ENCODE measurements around the gene PRR19.
A peak's percentile ranks its signal among the peaks of the same experiment; 100 is the strongest.

PRR19 gene

DNA sequence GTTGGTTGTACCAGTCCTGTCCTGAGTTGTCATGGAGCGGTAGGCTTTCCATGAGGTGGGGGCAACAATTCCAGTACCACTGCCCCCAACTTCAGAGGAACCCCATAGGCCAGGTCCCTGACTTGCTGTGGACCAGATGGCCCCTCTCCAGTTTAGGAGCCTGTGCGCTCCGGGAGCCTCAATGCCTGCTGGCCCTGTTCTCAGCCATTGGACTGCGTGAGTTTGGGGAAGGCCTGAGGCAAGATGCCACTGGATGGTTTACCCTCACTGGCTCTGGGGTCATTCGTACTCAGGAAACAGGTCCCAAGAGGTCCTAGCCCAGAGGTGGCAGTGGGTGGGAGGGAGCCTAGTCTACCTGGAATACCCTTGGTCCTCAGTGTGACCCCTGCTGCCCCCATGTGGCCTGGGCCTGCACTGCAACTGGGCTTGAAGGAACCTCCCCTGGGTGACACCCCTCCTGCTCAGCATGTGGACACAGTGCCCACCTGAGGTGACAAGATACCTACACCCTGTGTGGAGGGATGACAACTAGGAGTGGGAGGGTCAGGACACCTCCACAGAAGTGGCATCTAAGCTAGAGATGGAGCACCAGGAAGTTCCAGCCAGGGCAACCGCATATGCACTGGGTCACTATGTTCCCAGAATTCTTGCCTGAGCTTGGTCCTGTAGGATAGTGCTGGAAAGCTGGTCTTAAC is 6.0 kb upstream of the PRR19 start:
- DNase-seq (ENCODE audit: low read depth), result peak; percentile 84

DNA sequence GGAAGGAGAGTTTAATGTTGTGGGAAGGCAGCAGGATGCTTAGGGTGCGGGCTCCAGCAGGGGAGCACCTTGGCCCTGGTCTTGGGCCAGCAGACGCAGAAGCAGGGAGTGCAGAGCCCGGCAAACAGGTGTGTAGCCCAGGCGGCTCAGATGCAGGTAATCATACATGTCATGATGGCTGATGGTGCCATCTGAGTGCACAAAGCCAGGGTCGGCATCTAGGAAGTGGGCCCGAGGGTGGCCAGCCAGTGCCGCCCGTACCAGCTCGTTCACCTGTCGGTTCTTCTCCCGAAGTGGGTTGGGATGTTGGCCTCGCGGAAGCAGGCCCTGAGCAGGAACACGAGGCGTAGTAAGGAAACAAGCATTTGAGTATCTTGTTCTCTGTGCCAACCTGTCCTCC is 4.9 kb upstream of the PRR19 start:
- DNase-seq (ENCODE audit: low read depth), result no peak

DNA sequence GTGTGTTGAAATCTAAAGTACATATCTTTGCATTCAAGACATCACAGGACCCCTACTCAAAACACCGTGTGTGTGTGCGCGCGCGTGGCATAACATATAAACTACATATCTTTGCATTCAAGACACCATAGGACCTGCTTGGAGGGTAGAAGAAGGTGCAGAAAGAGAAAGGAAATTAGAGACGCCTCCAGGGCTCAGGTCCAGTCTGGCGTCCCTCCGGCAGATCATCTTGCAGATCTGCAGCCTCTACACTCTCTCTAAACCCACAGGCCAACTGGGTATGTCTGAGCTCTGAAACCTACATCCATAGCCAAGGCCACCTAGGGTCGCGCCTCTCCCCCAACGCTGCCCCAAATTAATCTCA is 1.2 kb downstream of the PRR19 start:
- DNase-seq (ENCODE audit: low read depth), result no peak

DNA sequence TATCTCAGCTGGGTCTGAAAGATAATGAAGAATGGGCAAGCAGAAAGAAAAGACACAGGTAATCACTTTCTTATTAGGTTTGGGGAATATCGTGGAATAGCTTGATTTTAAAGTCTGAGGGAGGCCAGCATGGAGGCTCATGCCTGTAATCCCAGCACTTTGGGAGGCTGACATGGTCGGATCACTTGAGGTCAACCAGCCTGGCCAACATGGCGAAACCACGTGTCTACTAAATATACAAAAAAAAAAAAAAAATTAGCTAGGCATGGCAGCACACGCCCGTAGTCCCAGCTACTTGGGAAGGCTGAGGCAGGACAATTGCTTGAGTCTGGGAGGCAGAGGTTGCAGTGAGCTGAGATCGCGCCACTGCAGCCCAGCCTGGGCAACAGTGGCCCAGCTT is 1.9 kb downstream of the PRR19 start:
- DNase-seq (ENCODE audit: low read depth), result no peak

DNA sequence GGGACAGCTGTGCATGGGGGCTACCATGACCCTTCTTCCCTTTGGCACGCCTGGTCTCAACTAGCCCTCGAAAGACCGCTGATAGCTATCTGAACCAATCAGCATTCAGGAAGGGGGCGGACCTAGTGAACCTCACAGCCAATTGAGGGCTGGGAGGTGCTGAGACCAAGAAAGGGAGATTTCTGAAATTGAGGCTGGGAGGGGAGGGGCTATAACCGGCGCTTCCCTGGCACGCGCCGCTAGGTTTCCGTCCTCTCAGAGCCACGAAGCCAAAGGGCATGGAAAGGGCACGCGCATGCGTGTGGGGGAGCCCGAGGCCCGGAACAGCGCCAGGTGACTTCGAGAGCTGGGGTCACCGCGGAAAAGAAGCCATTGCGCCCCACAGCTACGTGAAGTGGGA is 4.7 kb downstream of the PRR19 start:
- no peak for DNase-seq (ENCODE audit: low read depth)

DNA sequence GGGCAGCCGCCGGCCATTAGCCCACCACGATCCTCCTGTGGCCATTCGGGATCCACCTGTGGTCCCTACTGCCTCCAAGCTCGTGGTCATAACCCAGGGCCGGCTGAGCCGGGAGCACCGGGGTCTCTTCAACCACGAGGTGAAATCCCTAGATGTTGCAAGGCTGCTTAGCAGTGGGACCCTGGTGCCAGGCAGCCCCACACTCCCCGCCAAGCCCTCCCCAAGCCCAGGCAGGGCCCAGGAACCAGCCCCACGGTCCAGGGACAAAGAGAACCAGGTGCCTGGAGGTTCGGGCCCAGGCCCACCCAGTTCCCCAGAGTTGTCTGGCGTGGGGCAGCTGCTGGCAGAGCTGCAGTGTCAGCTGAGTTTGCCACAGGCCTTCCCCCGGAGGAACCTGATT is 7.8 kb downstream of the PRR19 start:
- DNase-seq (ENCODE audit: low read depth), result no peak

DNA sequence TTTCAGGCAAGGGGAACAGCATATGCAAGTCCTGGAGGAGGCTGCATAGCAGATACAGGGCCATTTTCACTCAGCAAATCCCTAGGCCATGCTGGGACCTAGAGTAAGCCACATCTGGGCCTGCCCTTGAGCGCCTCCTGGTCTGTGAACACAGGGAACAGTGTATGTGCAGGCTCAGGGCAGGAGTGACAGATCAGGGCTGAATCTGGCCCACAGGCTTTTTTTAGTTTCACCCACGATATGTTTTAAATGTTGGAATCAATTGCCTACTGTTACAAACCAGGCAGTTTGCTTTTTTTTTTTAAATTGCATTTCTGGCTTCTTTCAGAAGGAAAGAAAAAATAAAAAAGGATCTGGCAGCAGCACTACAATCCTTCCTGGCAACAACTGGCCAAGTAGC is 9.7 kb downstream of the PRR19 start:
- no peak for DNase-seq (ENCODE audit: low read depth)

DNA sequence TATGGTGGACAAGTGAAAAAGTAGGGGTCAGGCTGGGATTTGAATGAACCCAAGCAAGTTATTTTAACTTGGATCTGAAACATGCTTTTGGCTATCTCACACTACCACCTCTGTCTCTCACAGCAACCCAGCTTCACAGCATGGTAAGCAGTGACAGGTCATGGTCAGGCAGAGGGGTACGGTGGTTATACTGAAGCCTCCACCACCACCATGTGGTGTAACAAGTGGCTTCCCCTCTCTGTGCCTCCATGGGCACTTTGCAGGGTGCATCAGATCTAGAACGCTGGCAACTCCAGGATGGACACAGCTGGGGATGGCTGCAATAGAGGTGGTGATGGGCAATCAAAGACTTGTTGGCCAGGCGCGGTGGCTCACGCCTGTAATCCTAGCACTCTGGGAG is 10.4 kb downstream of the PRR19 start:
- DNase-seq (ENCODE audit: low read depth), result no peak

DNA sequence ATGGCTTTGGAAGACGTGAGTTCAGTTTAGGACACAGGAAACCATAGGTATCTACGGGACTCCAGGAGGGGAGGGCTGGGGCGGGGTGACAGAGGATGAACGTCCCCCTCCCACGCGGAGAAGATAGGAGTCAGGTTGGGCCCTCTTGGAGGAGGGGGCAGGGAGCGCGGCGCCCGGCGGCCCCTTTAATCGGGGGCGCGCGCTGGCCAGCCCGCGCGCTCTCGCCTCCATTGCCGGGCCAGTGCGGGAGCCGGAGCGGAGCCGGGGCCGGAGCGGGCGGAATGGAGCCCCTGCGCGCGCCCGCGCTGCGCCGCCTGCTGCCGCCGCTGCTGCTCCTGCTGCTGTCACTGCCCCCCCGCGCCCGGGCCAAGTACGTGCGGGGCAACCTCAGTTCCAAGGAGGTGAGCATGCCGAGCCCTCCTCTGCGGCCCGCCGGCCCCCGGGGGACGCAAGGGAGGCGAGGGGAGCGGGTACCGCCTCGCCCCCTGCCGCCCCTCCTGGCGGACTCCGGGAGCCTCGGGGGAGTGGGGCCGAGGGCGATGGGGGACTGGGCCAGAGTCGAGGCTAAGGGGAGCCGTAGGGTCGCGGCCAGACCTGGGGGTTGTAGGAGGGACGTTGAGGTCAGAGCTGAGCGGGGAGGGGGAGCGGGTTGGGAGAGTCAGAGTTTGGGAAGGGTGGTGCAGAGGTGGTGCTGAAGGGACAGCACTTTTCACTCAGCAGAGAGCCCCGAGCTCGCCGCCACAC is 11.3 kb downstream of the PRR19 start, which contains the start of gene TMEM145:
TSS of gene TMEM145 (plus strand) at position 214 of the 744 bp plus-strand sequence. CDS start at position 282, 68 bp downstream.
- peak; percentile 57 for DNase-seq (ENCODE audit: low read depth)

DNA sequence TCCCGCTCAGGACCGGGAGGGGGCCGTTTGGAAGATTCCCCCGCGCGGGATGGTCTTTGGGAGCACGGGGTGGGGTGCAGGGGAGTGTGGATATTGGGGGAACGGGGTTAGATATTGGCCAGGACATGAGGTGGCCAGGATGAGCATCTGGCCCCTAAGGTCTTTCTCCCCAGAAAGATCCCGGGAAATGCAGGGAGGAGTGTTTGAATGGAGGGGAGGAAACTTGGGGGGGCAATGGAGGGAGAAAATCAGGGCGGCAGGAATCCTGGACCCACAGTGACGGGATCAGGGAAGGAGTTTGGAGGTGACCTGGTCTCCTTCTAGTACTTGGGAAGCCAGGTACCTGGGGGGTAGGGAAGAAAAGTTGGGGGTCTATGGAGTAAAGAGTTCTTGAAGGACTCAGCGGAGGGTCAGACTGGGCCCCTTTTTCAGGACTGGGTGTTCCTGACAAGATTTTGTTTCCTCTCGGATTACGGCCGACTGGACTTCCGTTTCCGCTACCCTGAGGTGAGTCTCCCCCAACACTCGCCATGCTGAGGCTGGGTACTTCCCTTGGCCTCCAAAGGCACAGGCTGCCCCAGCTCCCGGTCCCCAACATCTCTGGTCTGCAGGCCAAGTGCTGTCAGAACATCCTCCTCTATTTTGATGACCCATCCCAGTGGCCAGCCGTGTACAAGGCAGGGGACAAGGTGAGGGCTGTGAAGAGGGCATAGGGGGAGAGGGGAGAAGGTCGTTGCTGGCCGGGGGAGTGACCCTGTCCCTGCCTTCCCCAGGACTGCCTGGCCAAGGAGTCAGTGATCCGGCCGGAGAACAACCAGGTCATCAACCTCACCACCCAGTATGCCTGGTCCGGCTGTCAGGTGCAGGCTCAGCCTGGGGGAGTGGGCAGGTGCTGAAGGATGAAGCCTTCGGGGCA is 12.2 kb downstream of the PRR19 start:
- DNase-seq (ENCODE audit: low read depth), result no peak

DNA sequence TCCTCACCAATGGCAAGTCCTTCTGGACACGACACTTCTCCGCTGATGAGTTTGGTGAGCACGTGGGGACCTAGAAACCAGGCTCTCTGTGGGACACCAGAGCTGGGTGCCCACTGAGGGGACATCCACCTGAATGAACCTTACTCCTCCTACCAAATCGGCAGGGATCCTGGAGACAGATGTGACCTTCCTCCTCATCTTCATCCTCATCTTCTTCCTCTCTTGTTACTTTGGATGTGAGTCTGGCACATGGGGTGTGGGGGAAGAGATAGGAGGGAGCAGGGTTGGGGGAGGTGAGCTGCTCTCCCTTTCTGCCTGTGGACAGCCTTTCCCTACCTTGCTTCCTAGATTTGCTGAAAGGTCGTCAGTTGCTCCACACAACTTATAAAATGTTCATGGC is 13.1 kb downstream of the PRR19 start:
- no peak for DNase-seq (ENCODE audit: low read depth)

DNA sequence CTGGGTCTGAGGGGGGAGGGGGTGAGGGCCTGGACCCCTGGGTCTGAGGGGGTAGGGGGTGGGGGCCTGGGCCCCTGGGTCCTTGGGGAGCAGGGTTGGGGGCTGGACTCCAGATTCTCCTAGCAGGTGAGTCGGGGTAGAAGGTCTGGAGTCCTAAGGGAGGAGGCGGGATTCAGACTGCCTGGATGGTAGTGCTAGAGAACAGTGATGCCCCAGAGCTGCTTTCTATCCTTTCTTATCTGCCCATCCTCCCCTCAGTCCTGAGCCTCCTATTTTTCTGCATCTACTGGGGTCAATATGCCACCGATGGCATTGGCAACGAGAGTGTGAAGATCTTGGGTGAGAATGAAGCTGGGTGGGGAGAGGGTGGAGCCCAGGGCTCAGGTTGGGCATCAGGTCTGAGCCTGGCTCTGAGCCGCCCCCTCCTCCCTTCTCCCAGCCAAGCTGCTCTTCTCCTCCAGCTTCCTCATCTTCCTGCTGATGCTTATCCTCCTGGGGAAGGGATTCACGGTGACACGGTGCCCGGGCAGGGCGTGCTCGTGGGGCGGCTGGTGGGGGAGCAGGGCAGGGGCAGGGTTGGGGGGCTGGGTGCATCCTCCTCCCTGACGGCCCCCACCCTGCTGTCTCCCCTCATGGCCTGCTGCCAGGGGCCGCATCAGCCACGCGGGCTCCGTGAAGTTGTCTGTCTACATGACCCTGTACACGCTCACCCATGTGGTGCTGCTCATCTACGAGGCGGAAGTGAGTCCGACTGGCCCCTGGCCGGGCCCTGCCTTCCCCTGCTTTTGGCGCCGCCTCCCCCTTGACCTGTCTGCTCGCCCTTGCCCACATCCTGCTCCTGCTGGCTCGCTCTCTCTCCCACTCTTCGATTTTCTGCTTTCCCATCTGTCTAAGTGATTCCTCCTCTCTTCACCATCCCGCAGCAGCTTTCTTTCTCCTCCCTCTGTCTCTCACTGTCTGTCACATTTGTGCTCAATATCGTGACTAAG is 14.6 kb downstream of the PRR19 start:
- no peak for DNase-seq (ENCODE audit: low read depth)

DNA sequence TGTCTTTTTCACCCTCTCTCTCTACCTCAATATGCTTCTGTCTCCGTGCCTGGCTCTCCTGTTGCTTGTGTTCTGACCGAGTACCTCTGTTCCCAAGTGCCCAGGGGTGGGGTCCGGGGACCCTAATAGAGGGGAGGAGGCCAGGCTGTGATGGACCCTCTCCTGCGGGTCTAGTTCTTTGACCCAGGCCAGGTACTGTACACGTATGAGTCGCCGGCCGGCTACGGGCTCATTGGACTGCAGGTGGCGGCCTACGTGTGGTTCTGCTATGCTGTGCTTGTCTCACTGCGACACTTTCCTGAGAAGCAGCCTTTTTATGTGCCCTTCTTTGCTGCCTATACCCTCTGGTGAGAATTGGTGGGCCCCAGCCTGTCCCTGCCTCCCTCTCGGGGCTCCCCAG is 15.6 kb downstream of the PRR19 start:
- DNase-seq (ENCODE audit: low read depth), result no peak

DNA sequence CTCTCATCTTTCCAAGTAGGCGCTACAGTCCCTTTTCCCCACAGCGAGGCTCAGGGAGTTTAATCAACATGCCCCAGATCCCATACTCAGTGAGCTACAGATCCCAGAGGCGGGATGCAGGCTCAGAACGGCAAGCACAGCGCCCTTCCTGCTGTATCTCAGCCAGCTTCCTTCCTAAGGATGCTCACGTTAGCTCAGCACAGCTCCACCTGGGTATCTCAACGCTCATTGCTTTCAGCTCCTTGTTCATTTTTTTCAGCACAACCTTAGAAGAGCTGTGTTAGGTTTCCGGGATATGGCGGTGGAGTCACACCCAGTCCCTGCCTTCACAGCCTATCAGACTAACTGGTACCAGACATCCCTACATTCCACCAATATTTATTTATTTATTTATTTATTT is 20.4 kb downstream of the PRR19 start:
- DNase-seq (ENCODE audit: low read depth), result no peak

DNA sequence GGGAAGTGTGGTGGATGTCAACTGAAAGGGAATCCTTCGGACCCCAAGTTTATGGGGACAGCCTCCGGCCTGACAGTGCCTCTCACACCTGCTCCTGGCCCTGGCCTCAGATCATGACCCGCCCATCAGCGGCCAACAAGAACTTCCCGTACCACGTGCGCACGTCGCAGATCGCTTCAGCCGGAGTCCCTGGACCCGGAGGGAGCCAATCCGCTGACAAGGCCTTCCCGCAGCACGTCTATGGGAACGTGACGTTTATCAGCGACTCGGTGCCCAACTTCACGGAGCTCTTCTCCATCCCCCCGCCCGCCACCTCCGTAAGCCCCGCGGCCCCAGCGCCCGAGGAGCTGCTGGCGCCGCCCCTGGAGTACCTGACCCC is 21.5 kb downstream of the PRR19 start:
- DNase-seq (ENCODE audit: low read depth), result no peak

DNA sequence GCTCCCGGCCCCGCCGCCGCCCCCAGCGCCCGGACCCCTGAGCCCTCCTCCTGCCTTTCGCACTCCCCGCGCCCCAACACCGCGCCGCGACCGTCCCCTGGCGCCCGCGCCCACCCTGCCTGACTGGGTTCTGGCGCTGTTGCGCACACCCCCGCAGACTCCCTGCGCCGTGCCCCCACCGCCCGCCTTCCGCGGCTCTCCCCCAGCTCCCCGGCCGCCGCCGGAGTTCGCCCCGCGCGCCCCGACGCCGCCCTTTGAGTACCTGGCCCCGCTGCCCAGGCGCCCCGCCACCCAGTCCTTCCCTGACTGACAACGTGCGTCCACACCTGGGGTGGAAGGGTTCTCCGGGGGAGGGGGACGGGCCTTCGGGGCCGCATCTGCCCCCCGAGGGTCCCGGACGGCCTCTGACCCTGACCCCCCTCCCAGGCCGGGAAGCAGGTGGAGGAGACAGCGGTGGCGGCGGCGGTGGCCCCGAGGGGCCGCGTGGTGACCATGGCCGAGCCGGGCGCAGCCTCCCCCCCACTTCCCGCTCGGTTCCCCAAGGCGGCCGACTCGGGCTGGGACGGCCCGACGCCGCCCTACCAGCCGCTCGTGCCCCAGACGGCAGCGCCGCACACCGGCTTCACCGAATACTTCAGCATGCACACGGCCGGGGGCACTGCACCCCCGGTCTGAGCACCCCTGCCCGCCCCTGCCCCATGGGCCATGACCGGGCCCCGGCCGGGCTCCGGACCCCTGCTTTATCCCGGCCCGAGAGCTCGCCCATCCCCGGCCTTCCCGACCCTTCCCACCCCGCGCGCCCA is 22.1 kb downstream of the PRR19 start:
- no peak for DNase-seq (ENCODE audit: low read depth)

DNA sequence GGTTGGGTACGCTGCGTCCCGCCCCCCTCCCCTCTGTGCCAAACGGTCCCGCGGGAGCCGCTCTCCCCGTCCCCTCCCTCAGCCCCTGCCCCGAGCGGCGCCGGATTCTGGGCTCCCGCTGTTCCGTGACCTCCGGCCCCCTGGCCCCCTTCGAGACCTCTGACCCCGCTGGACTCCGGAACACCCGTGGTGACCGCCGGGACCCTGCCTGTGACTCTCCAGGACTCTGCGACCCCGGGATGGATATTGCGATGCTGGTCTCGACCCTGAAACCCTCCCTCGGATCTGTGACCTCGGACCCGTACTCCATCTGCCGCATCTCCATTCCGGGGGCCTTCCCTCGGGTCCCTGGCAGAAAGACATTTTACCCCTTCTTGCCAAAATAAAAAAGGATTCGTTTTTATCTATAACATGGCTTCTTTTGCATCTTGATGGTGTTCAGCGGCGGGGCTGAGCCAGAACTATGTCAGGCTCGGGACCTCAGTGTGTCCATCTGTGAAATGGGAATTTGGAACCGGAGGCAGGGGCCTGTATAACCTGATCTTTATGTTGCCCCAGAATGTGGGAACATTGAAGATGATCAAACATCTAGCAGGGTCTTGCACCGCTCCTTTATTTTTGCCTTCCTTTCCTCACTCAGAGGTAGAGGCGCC is 22.8 kb downstream of the PRR19 start:
- DNase-seq (ENCODE audit: low read depth), result no peak

DNA sequence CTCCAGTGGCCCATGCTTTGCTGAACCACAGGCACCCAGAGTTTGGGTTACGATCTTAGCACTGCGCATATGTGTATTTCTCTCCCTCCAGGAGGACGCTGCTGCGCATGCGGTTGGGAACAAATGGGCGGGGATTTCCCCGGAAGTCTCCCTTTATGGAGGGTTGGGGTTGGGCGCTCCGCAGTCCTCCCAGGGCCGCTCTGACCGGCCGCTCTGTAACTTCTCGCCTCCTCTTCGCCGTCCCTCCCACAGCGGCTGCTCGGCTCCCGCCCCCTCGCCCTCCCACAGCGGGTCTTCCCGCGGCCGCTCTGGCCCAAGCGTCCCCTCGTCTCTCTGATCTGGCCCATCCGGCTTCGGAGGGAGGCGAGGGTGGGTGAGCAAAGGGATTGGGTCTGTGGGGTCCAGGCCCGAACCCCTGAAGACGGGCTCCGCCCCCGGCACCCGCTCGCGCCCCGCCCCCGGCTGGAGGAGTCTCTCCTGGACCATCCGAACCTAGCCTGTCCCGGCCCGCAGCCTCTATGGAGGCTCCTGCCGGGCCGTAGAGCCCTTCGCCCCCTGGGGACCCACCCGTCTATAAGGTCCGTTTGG is 23.5 kb downstream of the PRR19 start, which contains the start of gene MEGF8:
TSS of gene MEGF8 (plus strand) at position 328 of the 588 bp plus-strand sequence. CDS start 609 bp downstream, outside the sequence.
- DNase-seq (ENCODE audit: low read depth), result peak; percentile 96

DNA sequence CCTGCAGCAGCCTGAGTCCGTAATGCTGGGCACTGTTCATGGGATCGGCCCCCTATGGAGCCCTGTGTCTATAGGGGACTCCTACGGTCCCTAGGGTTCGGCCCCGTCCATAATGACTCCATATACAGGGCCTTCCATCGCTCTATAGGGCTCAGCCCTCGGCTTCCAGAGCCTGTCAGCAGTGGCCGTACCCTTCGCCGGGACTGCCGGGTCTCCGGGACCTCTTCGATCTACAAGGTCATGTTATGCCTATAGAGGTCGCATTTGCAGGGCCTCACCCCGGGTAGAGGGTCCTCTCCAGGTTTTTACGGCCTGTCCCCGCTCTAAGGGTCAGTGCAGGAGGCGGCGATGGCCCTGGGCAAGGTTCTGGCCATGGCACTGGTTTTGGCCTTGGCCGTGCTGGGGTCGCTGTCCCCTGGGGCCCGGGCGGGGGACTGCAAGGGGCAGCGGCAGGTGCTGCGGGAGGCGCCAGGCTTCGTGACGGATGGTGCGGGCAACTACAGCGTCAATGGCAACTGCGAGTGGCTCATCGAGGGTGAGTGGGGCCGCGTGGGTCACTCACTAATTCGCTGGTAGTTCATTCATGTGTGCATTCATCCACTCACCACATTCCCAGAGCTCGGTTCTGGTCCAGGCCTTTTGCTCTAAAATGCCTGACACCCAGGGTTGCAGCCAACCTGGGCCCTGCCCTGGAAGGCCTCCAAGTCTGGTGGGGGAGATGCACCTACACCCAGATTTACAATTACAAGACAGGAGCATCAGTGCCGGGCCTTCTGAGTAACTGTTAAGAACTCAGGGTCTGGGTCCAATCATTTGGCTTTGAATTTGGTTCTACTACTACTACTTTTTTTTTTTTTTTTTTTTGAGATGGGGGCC is 24.2 kb downstream of the PRR19 start:
- peak; percentile 20 for DNase-seq (ENCODE audit: low read depth)

Measured in activated T-cell treated with anti-CD3 and anti-CD28 coated beads for 48 hours (primary cell).